ENCODE results near the gene RAB26. TPM values are rescaled to one million over a fixed set of nuclear protein-coding genes. Genes with fewer than 3 reads are reported as not detected.
A peak's percentile ranks its signal among the peaks of the same experiment; 100 is the strongest.
"Not testable (repeated sequence)": the region's sequence is repeated elsewhere in the genome, so short reads cannot be mapped to it uniquely, and the experiment has no call there.

RAB26 gene, protein sequence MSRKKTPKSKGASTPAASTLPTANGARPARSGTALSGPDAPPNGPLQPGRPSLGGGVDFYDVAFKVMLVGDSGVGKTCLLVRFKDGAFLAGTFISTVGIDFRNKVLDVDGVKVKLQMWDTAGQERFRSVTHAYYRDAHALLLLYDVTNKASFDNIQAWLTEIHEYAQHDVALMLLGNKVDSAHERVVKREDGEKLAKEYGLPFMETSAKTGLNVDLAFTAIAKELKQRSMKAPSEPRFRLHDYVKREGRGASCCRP
- total RNA-seq (1.5 TPM), polyA plus RNA-seq (ENCODE audit: insufficient read depth, low read depth, low replicate concordance) (3.0 TPM)
- long read RNA-seq, donor 1 = 0 reads
- long read RNA-seq, donor 2, partial matches to known transcripts = 0 of 1 reads
- long read RNA-seq, donor 2, other reads (novel, unspliced or antisense) = 0 of 1 reads
- long read RNA-seq, donor 3, partial matches to known transcripts = 0 of 1 reads
- long read RNA-seq, donor 3, other reads (novel, unspliced or antisense) = 0 of 1 reads
- long read RNA-seq, donor 4, partial matches to known transcripts = 71 of 71 reads
- long read RNA-seq, donor 4, other reads (novel, unspliced or antisense) = 0 of 71 reads
- long read RNA-seq, donor 5 = 0 reads
- long read RNA-seq, donor 6 = 0 reads
- long read RNA-seq, donor 7, partial matches to known transcripts = 1 of 12 reads
- long read RNA-seq, donor 7, other reads (novel, unspliced or antisense) = 10 of 12 reads
- long read RNA-seq, donor 8 = 0 reads
- long read RNA-seq, donor 9, partial matches to known transcripts = 0 of 1 reads
- long read RNA-seq, donor 9, other reads (novel, unspliced or antisense) = 0 of 1 reads
- long read RNA-seq, donor 10, partial matches to known transcripts = 0 of 3 reads
- long read RNA-seq, donor 10, other reads (novel, unspliced or antisense) = 0 of 3 reads

DNA sequence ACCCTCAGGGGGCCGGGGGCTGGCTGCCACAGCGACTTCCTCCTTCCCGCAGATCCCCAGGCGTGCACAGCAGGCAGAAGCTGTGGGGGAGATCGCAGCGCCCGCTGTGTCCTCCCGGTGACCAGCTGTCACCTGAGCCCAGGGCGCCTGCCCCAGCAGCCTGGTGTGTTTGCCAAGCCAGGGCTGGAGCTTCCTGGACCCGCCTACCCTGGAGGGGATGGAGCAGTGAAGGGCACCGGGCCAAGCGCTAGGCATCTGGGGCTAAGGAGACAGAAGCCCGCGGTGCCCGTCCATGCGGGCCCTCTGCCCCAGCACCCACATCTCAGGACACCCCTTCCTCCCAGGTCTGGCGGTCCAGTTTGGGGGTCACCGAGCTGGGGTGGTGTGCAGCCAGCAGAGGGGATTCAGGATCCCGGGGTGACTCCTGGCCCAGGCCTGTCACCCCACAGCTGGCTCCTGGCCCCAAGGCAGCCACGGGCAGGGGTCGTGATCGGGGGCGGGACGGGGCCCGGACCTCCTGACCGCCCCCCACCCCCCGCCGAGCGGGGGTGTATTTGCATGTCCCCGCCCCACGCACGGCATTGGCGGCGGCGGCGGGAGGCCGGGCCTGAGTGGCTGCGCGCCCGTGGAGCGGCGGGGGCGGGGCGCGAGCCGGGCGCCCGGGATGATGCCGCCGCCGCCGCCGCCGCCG, at the start of gene RAB26:
TSS of gene RAB26 (plus strand) at position 645 of the 691 bp plus-strand sequence. CDS start 159 bp downstream, outside the sequence.
- FAIRE-seq (no peak), DNase-seq (peak; percentile 85 to 95 (median 88))
- no peak for TF ChIP-seq CTCF (IDR thresholded peaks at IDR 0.05; ENCODE audit: borderline replicate concordance, extremely low read depth, insufficient read depth)
- H3K36me3 ChIP-seq (ENCODE audit: control insufficient read depth in 2 of 3, insufficient read depth in 3 of 3, low read length in 3 of 3) = peaks cover 0 to 3% (median 0%) of the 10 kb centered on the region in 3 donors
- H3K9ac ChIP-seq (ENCODE audit: low read length in 3 of 3) = no peak within 1 kb of the TSS
- no peaks in the 10 kb centered on the region for H3K27me3 ChIP-seq (ENCODE audit: control insufficient read depth, insufficient read depth, low read length)
- H3K9me3 ChIP-seq (ENCODE audit: control insufficient read depth in 2 of 3, insufficient read depth in 1 of 3, low read length in 3 of 3) = no peaks in the 10 kb centered on the region
- H3K4me3 ChIP-seq (ENCODE audit: low read length in 3 of 3) = peak within 1 kb of the TSS in 1 of 3 donors; percentile 29
- H3K27ac ChIP-seq (ENCODE audit: low read depth in 2 of 2, low read length in 2 of 2) = peak within 1 kb of the TSS; percentile 45 to 69
- H3K4me1 ChIP-seq (ENCODE audit: control insufficient read depth in 2 of 3, insufficient read depth in 2 of 3, low read depth in 1 of 3, low read length in 3 of 3) = peaks cover 0 to 38% (median 6%) of the 10 kb centered on the region in 3 donors
- intact Hi-C loops (cut with DNase I) = loop anchor here (10.0 kb wide), 1 partner anchor 123 kb away; the partner anchor contains the start of gene NHERF2

GRCh38 chr16:2101581-2101980, 46.8 kb upstream of the RAB26 start:
- H3K4me3 ChIP-seq (ENCODE audit: low read length in 3 of 3); H3K4me1 ChIP-seq (ENCODE audit: control insufficient read depth in 2 of 3, insufficient read depth in 2 of 3, low read depth in 1 of 3, low read length in 3 of 3); H3K36me3 ChIP-seq (ENCODE audit: control insufficient read depth in 2 of 3, insufficient read depth in 3 of 3, low read length in 3 of 3); DNase-seq; intact Hi-C loops (cut with DNase I); H3K9ac ChIP-seq (ENCODE audit: low read length in 3 of 3); H3K27me3 ChIP-seq (ENCODE audit: control insufficient read depth, insufficient read depth, low read length); H3K9me3 ChIP-seq (ENCODE audit: control insufficient read depth in 2 of 3, insufficient read depth in 1 of 3, low read length in 3 of 3); H3K27ac ChIP-seq (ENCODE audit: low read depth in 2 of 2, low read length in 2 of 2); FAIRE-seq: not testable (repeated sequence)

GRCh38 chr16:2102471-2102870, 46.0 kb upstream of the RAB26 start:
- Histone ChIP-seq H3K4me1 (ENCODE audit: control insufficient read depth in 2 of 3, insufficient read depth in 2 of 3, low read depth in 1 of 3, low read length in 3 of 3) (no peaks in the 10 kb centered on the region), H3K27me3 (ENCODE audit: control insufficient read depth, insufficient read depth, low read length) (no peaks in the 10 kb centered on the region), H3K36me3 (ENCODE audit: control insufficient read depth in 2 of 3, insufficient read depth in 3 of 3, low read length in 3 of 3) (no peaks in the 10 kb centered on the region), H3K27ac (ENCODE audit: low read depth in 2 of 2, low read length in 2 of 2) (no peak overlapping the region), H3K9me3 (ENCODE audit: control insufficient read depth in 2 of 3, insufficient read depth in 1 of 3, low read length in 3 of 3) (no peaks in the 10 kb centered on the region), H3K4me3 (ENCODE audit: low read length in 3 of 3) (no peak overlapping the region), H3K9ac (ENCODE audit: low read length in 3 of 3) (no peak overlapping the region)
- DNase-seq = no peak
- FAIRE-seq = no peak
- intact Hi-C loops (cut with DNase I) = no loop called here
- TF ChIP-seq CTCF (IDR thresholded peaks at IDR 0.05; ENCODE audit: borderline replicate concordance, extremely low read depth, insufficient read depth) = no peak

- H3K4me3 ChIP-seq (ENCODE audit: low read length in 3 of 3); DNase-seq; H3K4me1 ChIP-seq (ENCODE audit: control insufficient read depth in 2 of 3, insufficient read depth in 2 of 3, low read depth in 1 of 3, low read length in 3 of 3); H3K27me3 ChIP-seq (ENCODE audit: control insufficient read depth, insufficient read depth, low read length); intact Hi-C loops (cut with DNase I); H3K27ac ChIP-seq (ENCODE audit: low read depth in 2 of 2, low read length in 2 of 2); H3K9ac ChIP-seq (ENCODE audit: low read length in 3 of 3); H3K9me3 ChIP-seq (ENCODE audit: control insufficient read depth in 2 of 3, insufficient read depth in 1 of 3, low read length in 3 of 3); FAIRE-seq; H3K36me3 ChIP-seq (ENCODE audit: control insufficient read depth in 2 of 3, insufficient read depth in 3 of 3, low read length in 3 of 3): not testable (repeated sequence)
Measured at GRCh38 chr16:2104464-2104863, 44.0 kb upstream of the RAB26 start.

DNA sequence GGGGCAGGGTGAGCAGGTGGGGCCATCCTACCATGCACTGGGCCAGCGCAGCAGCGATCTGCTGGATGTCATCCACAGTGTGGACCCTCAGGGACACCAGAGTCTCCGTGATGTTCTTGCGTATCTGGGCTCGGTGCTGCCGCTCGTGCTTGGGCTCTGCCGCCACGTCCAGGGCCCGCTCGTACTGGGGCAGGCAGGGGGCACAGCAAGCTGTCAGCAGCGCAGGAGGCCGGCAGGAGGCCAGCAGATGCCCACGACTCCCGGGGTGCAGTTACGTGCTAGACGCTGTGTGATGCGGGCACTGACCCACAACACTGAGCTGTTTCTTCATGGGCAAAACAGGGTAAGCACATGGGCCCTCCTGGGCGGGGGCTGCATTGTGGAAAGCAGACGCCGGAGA, 43.1 kb upstream of the RAB26 start:
- DNase-seq; H3K4me3 ChIP-seq (ENCODE audit: low read length in 3 of 3); H3K4me1 ChIP-seq (ENCODE audit: control insufficient read depth in 2 of 3, insufficient read depth in 2 of 3, low read depth in 1 of 3, low read length in 3 of 3); H3K9ac ChIP-seq (ENCODE audit: low read length in 3 of 3); H3K36me3 ChIP-seq (ENCODE audit: control insufficient read depth in 2 of 3, insufficient read depth in 3 of 3, low read length in 3 of 3); FAIRE-seq; H3K27me3 ChIP-seq (ENCODE audit: control insufficient read depth, insufficient read depth, low read length); H3K9me3 ChIP-seq (ENCODE audit: control insufficient read depth in 2 of 3, insufficient read depth in 1 of 3, low read length in 3 of 3); intact Hi-C loops (cut with DNase I); H3K27ac ChIP-seq (ENCODE audit: low read depth in 2 of 2, low read length in 2 of 2): not testable (repeated sequence)

DNA sequence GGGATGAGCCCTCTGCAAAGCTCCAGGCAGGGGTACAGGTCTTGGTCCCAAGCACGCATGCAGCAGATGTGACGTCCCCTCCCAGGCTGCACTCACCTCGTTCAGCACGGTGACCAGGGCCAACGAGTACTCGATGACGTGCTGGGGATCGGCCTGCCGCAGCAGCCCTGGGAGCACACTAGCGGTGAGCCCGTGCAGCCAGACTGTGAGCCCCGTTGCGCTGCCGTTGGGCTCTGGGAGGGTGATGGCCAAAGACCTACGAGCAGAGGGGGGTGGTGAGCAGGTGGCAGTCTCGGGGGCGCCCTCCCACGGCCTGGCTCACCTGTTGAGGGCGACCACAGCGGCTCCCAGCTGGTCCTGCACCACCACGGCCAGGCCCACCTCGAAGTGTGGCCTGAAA, 42.7 kb upstream of the RAB26 start:
- H3K4me3 ChIP-seq (ENCODE audit: low read length in 3 of 3); H3K27ac ChIP-seq (ENCODE audit: low read depth in 2 of 2, low read length in 2 of 2); DNase-seq; H3K27me3 ChIP-seq (ENCODE audit: control insufficient read depth, insufficient read depth, low read length); intact Hi-C loops (cut with DNase I); H3K4me1 ChIP-seq (ENCODE audit: control insufficient read depth in 2 of 3, insufficient read depth in 2 of 3, low read depth in 1 of 3, low read length in 3 of 3); H3K9ac ChIP-seq (ENCODE audit: low read length in 3 of 3); FAIRE-seq; H3K36me3 ChIP-seq (ENCODE audit: control insufficient read depth in 2 of 3, insufficient read depth in 3 of 3, low read length in 3 of 3); H3K9me3 ChIP-seq (ENCODE audit: control insufficient read depth in 2 of 3, insufficient read depth in 1 of 3, low read length in 3 of 3): not testable (repeated sequence)
